HG03520 (cell line): ENCODE results near the gene RTCA.
"Not testable (repeated sequence)": the region's sequence is repeated elsewhere in the genome, so short reads cannot be mapped to it uniquely, and the experiment has no call there.

ENCODE experiments used
- ATAC-seq: cut with Tn5 transposase; IDR thresholded peaks from one replicate; pipeline ENCODE4 v1.9.1; 2021; ENCODE audit warnings: mild to moderate bottlenecking, moderate library complexity; ENCODE audit not compliant: unreplicated experiment

The RTCA gene

DNA sequence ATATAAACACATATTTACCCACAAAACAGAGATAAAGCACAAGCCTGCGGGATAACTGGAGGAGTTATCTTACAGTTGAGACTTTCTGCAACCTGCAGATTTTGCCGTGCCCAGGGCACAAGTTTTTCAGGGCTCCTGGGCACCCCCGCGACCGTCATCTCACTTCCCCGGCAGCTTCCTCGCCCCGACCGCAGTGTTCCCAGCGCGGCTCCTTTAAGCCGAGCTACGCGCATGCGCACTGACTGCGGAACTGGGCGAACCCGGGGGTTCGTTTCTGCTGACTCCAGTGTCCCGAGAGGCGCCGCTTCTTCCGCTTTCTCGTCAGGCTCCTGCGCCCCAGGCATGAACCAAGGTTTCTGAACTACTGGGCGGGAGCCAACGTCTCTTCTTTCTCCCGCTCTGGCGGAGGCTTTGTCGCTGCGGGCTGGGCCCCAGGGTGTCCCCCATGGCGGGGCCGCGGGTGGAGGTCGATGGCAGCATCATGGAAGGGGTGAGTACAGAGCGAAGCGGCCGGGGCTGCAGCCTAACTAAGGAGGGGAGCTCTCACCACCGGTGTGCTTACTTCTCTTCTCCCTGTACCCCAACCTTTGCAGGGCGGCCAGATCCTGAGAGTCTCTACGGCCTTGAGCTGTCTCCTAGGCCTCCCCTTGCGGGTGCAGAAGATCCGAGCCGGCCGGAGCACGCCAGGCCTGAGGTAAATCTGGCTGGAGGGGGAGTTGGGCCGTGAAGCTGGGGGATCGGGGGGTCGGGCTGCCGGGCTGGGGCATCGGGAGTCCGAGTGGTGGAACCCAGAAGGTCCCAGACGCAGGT is at the start of gene RTCA:
RTCA (plus strand) TSS at position 286 of the 810 bp plus-strand sequence; CDS start at position 446, 160 bp downstream.
- peak; percentile 97 for ATAC-seq

- ATAC-seq, result no peak
Observed at GRCh38 chr1:100217834-100218233, 48.2 kb upstream of the RTCA start.

DNA sequence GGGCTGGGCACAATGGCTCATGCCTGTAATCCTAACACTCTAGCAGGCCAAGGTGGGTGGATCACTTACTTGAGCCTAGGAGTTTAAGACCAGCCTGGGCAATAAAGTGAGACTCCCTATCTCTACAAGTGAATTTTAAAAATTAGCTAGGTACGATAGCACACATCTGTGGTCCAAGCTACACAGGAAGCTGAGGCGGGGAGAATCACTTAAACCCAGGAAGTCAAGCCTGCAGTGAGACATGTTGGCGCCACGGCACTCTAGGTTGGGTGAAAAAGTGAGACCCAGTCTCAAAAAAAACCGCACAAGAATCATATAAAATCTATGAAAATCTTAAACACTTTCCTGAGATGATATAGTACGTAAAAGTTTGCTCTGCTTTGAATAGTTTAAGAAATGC is 46.6 kb upstream of the RTCA start:
- ATAC-seq, result no peak

DNA sequence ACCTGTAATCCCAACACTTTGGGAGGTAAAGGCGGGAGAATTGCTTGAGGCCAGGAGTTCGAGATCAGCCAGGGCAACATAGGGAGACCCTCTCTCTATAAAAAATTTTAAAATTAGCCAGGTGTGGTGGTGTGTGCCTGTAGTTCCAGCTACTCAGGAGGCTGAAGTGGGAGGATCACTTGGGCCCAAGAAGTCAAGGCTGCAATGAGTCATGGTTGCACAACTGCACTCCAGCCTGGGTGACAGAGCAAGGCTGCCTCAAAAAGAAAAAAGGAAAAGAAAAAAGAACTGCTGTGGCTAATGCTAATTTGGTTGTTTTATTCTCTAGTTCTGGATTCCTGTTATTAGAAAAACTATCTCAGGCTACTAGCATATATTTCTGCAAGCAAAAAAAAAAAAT is 46.1 kb upstream of the RTCA start:
- no peak for ATAC-seq

DNA sequence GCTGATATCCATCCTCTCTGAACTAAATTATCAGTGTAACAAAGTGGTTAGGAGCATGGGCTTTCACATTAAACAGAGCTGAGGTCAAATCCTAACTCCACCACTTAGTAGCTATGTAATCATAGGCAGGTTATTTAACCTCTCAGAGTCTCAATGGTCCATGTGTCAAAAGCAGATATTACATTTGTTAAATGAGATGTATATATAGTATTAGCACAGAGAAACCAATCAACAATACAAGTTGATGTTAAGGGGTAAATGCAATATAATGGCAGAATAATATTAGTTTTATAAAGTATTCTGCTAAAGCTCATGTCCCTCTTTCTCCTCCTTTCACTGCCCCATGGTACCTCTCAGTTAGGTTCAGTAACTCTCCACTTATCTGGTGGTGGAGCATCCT is 43.6 kb upstream of the RTCA start:
- no peak for ATAC-seq

DNA sequence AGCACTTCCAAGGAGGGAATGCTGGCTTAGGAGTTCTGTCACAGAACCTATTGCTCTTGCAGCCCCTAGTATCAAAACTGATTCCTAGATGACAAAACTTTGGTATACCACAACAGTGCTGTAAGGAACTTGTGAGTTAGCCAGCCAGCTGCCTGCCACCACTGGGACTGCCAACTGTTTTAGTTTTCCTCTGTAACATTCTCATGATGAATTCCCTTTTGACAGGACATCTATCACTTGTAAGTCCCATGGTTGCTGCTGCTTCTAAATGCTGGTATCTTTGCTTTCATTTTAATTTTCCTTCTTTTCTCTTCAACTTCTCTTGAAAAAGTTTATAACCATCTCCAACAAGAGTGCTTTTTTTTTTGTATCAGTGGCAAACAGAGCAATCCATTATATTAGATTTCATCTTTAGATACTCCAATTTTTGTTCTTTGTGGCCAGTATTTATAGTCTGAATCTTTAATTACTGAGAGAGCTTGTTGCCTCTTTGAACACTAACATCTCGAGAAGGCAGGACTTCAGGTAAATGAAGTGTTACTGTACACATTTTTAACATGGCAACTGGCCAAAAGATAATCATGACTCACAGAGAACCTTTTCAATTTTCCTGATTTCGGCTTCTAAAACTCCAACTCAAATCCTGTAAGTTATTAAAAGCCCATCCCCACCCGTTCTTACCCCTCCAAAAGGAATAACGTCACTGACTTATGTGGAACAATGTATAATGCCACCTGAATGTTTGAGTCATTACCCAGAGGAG is 36.2 kb upstream of the RTCA start:
- ATAC-seq, result no peak

DNA sequence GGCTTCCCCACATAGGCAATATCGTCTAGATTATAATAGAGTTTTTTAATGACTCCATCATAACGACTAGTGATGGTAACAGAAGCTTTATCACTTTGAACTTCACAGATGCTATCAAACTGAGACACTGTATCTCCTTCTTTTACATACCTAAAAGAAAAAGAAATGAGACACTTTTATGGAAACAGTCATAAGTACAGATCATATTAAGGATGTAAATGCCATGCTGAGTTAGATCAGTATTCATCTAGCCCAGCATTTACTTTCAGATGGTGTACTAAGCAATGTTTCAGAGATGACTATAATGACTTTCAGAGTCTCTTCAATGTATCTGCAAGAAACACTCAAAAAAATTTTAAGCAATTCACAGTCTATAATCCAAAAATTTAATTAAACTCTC is 35.3 kb upstream of the RTCA start:
- ATAC-seq, result no peak

GRCh38 chr1:100231721-100232120 is 34.3 kb upstream of the RTCA start:
- ATAC-seq, result no peak

DNA sequence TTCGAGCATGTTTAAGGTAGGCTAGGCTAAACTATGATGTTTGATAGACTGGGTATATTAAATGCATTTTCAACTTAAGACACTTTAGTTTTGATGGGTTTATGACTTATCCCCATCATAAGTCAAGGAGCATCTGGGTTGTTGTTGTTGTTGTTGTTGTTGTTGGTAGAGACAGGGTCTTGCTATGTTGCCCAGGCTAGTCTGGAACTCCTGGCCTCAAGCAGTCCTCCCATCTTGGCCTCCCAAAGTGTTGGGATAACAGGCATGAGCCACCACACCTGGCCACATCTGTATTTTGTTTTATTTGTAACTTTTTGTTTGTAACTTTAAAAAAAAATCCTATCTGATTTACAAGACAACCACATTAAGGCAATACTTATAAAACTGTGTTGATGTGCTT is 33.9 kb upstream of the RTCA start:
- ATAC-seq, result no peak

DNA sequence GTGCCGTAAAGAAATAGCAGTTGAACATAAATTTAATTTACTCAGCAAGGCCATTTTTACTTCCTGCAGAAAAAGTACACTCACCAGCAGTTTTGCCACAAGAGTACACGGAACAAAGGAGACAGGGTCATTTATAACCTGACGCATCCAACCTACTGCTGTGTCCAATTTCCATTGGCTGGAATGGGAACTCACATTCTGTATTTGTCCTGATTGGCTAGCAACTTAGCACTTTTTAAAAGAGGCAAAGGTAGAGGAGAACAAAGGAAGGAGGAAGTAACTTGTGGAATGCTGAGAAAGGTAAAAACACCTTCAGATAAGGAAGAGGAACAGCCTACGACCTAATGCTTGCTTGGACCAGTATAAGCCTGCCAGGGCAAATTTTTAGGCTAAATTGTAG is 32.5 kb upstream of the RTCA start:
- ATAC-seq, result not testable (repeated sequence)

GRCh38 chr1:100234432-100234831 is 31.6 kb upstream of the RTCA start:
- no peak for ATAC-seq

GRCh38 chr1:100237091-100237490 is 28.9 kb upstream of the RTCA start:
- no peak for ATAC-seq

DNA sequence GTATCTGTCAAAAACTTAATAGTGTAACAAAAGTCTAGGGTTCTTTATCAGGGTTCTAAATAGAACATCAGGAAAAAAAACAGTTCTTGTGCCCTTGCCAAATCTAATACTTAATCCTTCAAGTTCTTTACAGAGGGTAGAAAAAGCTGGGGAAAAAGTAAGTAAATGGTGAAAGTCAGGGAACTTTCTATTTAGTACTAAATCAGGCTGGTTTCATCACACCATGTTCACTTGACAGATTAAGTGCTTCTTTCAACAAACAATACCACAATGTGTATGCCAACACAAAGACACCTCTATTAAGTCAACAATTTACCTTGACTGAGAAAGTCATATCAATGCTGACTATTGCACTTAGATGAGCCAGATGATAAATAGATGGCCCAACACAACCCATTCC is 26.1 kb upstream of the RTCA start:
- no peak for ATAC-seq

DNA sequence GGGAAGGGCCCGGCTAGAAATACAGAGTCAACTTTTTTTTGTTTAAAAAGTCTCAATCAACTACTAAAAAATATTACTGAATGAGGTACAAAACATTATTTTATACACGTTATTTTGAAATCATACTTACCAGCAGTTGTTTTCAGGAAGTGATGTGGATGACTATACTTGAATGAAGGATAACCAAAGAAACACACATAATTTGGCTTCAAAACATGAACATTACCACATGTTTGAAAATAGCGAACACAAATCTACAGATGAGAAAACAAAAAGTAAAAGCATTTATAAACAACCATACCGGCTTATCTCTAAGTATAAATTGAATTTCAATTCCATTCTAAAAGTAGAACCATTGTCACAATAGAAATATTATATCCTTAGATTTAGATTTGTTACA is 25.4 kb upstream of the RTCA start:
- no peak for ATAC-seq

DNA sequence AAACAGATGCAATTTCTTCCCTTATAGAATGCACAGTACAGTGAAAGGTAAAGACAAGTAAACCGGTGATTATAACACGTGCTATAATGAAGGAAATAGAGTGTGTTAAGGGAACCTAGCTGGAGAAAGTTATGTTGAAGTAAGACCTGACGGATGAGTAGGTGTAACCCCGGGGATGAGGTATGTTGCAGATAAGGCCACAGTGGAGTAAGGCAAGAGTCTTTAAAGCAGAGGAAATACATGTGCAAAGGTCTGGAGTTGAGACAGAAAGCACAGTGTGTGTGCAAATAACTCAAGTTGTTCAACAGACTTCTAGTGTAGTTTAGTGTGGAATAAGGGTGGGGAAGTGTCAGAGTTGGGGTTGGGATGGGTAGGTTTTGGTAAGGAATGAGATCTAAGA is 19.3 kb upstream of the RTCA start:
- no peak for ATAC-seq

DNA sequence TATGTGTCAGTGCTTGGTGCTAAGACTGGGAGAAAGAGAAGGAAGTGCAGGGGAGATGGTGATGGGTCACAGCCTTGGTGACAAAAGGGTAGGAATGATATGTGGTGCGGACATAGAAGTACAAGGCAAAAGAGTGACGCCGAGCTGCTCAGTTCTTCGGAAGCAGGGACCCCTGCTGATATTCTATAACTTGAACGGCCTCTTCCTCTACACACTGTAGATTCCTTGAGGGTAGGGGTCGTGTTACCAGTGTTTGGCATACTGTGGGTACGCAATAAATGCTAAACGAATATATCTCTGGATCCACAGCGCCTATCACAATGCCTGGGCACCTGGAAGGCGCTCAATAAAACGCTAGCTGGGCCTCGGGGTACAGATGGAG is 16.9 kb upstream of the RTCA start:
- ATAC-seq, result no peak

DNA sequence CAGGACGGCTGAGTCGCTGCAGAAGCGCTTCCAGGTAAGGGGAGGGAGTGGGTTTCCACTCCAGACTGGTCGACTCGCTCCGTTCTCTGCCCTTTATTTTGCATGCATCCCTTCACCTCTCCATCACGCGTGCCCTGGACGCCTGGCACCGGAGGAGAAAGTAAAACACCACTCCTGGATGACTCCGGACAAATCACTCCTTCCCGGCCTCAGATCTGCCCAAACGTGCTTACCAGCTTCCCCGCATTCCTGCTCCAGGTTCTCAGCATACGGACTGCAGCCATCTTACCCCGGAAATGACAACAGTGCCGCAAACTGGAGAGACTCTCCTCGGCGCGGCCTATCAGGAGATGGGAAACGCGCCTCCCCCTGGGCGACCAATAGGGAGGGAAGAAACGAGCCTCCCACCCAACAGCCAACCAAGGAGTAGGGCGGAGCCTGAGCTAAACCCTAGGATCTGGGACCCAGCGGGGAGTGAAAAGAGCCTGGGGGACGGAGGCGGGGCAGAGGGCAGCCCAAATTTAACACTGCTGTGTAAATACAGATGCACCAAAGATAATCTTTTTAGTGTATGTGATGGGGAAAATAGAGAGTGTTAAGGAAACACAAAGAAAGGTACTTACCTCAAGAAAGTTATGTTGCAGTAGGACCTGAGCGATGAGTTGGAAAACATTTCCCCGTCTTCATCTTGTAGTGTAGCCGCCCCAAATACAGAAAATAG is 16.3 kb upstream of the RTCA start, which contains the start of gene DBT:
DBT (minus strand) TSS at position 298 of the 721 bp plus-strand sequence; CDS start at position 284, 14 bp downstream.
- ATAC-seq, result peak; percentile 100

GRCh38 chr1:100250264-100250663 is 15.8 kb upstream of the RTCA start:
- ATAC-seq, result no peak

DNA sequence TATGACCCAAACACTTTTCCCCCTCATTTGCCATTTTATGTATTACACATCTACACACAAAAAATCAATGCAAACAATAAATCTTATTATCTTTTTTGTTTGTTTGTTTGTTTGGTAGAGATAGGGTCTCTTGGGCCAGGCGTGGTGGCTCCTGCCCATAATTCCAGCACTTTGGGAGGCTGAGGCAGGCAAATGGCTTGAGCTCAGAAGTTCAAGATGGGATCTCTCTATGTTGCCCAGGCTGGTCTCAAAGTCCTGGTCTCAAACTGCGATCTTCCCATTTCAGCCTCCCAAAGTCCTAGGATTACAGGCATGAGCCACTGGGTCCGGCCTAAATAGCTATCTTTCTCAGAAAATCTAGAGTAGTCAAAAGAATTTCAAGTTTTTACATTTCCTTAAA is 15.2 kb upstream of the RTCA start:
- no peak for ATAC-seq

DNA sequence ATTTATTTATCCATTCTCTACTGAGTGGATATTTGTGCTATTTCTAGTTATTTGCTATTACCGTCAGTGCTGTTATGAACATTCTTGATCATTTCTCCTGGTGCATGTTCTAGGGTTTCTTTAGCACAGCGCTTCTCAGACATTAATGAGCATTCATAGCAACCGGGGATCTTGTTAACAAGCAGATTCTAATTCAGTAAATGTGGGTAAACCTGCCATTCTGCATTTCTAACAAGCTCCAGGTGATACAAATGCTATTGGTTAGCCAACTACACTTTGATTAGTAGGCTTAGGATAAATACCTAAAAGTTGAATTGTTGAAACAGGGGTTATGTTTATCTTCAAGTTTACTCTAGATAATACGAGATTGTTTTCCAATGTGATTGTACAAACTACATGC is 13.1 kb upstream of the RTCA start:
- ATAC-seq, result no peak

DNA sequence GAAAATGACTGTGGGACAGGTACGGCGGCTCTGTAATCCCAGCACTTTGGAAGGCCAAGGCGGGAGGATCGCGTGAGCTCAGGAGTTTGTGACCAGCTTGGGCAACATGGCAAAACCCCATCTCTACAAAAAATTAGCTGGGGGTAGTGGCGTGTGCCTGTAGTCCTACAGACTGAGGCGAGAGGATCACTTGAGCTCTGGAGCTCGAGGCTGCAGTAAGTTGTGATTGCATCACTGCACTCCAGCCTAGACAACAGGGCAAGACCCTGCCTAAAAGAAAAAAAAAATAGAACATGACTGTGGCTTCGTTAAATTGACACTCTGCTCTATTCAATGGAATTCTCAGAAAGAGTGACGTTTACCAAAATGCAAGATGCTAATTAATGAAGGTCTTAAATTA is 12.5 kb upstream of the RTCA start:
- ATAC-seq, result no peak

- not testable (repeated sequence) for ATAC-seq
Observed at GRCh38 chr1:100256273-100256672, 9.7 kb upstream of the RTCA start.
